Pons (tissue), 1 donor: ENCODE data around the gene CHKB.
"Not testable (repeated sequence)": the region's sequence is repeated elsewhere in the genome, so short reads cannot be mapped to it uniquely, and the experiment has no call there.

Experiments
- DNase-seq: peaks from one replicate; pipeline ENCODE4 v3.0.0-alpha.2; 2016; ENCODE audit warnings: low spot score

Gene CHKB, protein sequence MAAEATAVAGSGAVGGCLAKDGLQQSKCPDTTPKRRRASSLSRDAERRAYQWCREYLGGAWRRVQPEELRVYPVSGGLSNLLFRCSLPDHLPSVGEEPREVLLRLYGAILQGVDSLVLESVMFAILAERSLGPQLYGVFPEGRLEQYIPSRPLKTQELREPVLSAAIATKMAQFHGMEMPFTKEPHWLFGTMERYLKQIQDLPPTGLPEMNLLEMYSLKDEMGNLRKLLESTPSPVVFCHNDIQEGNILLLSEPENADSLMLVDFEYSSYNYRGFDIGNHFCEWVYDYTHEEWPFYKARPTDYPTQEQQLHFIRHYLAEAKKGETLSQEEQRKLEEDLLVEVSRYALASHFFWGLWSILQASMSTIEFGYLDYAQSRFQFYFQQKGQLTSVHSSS

GRCh38 chr22:50582493-50583293, at the start of gene CHKB:
TSS of gene CHKB (minus strand) at chr22:50582849. CDS start at chr22:50582781, 68 bp downstream.
- DNase-seq = peak; percentile 98

DNA sequence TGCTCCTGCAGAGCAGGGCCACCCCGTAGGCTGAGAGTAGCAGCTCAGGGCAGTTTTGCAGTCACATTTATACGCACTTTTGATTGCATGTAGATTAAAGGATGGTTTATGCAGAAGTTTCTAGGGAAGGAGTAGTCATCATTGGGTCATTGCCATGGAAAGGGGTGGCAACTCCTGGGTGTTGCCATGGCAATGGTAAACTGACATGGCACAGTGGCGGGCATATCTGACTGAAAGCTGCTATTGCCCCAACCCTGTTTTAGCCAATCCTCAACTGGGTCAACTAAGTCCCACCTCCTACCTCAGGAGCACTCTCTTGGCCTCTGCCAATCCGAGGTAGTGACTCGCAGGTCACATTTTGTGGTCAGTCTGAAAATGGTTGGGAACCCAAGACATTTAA, 47.7 kb upstream of the CHKB start:
- DNase-seq = no peak

GRCh38 chr22:50628543-50629134, 46.0 kb upstream of the CHKB start:
- DNase-seq = no peak

- peak; percentile 75 for DNase-seq
These were observed 45.2 kb upstream of the CHKB start, which contains the start of gene ARSA for GRCh38 chr22:50627642-50628542. TSS of gene ARSA (minus strand) at chr22:50628152. CDS start at chr22:50627779, 373 bp downstream.

GRCh38 chr22:50626850-50627641, 44.4 kb upstream of the CHKB start:
- DNase-seq = no peak

GRCh38 chr22:50626314-50626849, 43.7 kb upstream of the CHKB start:
- no peak for DNase-seq

DNA sequence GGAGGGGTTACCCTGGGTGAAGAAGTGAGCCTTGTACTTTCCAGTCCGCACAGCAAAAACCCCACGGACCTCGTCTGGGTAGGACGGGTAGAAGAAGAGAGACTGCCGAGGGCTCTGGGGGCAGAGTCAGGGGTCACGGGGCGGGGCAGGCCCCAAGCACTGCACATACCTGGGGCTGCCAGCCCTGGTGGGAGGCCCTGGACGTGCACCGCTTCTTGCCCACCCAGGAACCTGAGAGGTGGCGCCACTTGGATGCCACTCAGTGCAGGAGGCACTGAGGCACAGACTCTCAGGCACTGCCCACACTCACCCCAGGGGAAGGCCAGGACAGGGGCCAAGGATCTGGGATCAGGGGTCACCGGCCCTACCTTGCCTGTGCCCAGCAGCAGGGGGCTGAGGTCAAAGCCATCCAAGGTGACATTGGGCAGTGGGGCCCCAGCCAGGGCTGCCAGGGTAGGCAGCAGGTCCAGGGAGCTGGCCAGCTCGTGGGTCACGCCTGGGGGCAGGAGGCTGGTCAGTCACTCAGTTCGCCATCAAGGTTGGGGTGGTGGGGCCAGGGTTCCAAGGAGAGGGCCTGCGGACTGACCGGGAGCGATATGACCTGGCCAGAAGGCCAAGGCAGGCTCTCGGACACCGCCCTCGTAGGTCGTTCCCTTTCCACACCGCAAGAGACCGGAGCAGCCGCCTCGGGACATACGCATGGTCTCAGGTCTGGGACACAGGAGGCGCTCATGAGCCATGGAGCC, 43.1 kb upstream of the CHKB start:
- DNase-seq = no peak

GRCh38 chr22:50625131-50625567, 42.5 kb upstream of the CHKB start:
- DNase-seq = no peak

- no peak for DNase-seq
These were observed 41.9 kb upstream of the CHKB start for GRCh38 chr22:50624347-50625130.

DNA sequence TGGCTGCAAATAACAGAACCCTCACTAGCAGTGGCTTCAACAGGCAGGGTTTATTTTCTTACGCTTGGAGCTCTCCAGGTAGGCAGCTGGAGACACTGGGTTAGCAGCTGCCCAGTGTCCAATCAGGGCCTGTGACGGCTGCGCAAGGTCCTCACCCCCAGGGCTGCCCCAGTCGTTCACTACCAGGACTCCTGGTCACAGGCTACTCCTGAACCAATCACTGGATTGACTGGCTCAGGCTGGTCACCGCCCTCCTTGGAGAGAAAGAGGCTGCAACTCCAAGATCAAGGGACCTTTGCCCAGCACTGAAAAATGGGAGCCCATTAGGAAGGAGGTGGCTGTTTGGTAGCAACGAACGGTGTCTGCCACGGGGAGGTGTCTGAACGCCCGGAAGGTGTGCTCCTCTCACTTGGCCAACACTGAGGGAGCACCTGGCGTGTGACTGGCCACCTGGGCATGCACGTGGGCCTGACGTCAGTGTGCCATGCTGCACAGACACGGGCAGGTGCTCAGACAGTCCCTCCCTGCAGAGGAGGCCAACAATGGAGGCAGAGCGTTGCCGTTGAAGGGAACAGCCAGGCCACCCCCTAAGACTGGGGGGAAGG, 40.2 kb upstream of the CHKB start:
- no peak for DNase-seq

DNA sequence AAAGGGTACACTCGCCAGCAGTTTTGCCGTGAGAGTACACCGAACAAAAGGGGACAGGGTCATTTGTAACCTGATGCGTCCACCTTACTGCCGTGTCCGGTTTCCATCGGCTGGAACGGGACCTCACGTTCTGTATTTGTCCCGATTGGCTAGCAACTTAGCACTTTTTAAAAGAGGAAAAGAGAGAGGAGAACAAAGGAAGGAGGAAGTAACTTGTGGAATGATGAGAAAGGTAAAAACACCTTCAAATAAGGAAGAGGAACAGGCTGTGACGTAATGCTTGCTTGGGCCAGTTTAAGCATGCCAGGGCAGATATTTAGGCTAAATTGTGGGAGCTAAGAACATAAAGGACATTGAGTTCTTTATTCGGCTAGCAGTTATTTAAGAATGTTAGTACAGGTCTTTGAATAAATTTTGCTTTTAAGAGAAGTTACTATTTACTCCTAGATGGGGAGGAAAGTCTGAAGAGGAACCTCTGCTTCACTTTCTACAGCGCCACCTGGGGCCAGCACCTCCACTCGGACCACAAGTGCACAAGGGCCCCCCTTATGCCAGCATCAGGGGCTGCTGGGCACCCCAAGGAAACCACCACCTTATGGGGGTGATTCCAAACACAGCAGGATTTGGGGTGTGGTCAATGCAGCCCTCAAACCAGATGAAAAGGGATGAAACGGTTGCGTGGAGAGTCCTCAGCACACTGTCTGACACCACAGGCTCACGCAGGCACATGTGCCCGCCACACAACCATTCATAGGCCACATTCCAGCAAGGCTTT, 39.5 kb upstream of the CHKB start:
- no peak for DNase-seq

DNA sequence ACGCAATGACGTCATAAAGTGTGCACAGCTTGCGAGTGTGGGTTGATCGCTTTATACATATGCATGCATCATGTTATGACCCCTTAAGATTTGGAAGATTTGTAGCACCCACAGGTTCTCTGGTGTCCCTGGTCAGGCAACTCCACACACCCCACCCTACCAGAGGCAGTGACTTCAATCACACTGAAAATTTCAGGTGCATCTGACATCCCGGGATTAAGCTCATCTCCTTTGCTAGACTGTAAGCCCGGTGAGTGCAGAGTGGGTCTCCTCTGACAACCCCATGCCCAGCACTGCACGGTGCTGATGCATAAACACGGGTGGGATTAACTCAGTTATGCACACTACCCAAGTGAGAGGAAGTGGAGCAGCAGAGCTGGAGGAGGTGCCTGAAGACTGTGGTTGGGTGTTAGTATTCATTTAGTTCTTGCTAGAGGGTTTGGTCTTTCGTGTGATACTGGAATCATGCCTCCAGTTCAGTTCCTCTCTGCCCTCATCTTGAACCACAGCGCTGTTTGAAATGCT, 38.8 kb upstream of the CHKB start:
- peak; percentile 42 for DNase-seq

- peak; percentile 78 for DNase-seq
These were observed 38.1 kb upstream of the CHKB start for GRCh38 chr22:50620593-50621355.

DNA sequence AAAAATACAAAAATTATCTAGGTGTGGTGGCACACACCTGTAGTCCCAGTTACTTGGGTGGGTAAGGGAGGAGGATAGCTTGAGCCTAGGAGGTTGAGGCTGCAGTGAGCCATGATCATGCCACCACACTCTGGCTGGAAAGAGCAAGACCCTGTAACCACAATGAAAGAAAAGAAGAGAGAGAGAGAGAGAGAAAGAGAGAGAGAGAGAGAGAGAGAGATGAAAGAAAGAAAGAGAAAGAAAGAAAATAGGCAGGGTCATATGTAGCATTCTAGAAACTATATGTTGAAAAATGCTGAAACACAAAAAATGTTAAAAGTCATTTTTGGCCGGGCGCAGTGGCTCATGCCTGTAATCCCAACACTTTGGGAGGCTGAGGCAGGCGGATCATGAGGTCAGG, 31.6 kb upstream of the CHKB start:
- not testable (repeated sequence) for DNase-seq

GRCh38 chr22:50613291-50613981, 30.8 kb upstream of the CHKB start:
- no peak for DNase-seq
